Astrocyte (in vitro differentiated cells and primary cell): Measurements from ENCODE around the gene PLXDC2. TPM values are rescaled to one million over a fixed set of nuclear protein-coding genes. Genes with fewer than 3 reads are reported as not detected.

Experiments used
- DNase-seq: peaks from one replicate; pipeline ENCODE4 v3.0.0-alpha.2; 2010; ENCODE audit warnings: low read depth
- FAIRE-seq: peaks from 2 replicates; lab custom pipeline; 2011; peaks lifted over from hg19 to GRCh38; lab: Jason Lieb, UNC
- H2AFZ ChIP-seq: 2 replicates; pipeline ENCODE4 v1.6.0; 2012; ENCODE audit warnings: low read depth, low read length, inconsistent platforms
- H3K27ac ChIP-seq: 2 replicates; pipeline ENCODE4 v1.5.1; 2011; ENCODE audit warnings: low read depth, low read length, inconsistent platforms
- H3K27me3 ChIP-seq: 2 replicates; pipeline ENCODE4 v1.6.0; 2011; ENCODE audit warnings: low read length, inconsistent platforms; ENCODE audit not compliant: insufficient read depth
- H3K36me3 ChIP-seq: 2 replicates; pipeline ENCODE4 v1.5.1; 2011; ENCODE audit warnings: low read length, inconsistent platforms; ENCODE audit not compliant: insufficient read depth
- H3K4me1 ChIP-seq: 2 replicates; pipeline ENCODE4 v1.5.1; 2011; ENCODE audit warnings: low read length, inconsistent platforms; ENCODE audit not compliant: insufficient read depth
- H3K4me2 ChIP-seq: 2 replicates; pipeline ENCODE4 v1.6.0; 2012; ENCODE audit warnings: low read length, inconsistent platforms
- H3K4me3 ChIP-seq: 2 replicates; pipeline ENCODE4 v1.5.1; 2011; ENCODE audit warnings: low read depth, mild to moderate bottlenecking, low read length, inconsistent platforms; ENCODE audit not compliant: insufficient read depth
- H3K79me2 ChIP-seq: 2 replicates; pipeline ENCODE4 v1.6.0; 2012; ENCODE audit warnings: mild to moderate bottlenecking, low read length, inconsistent platforms; ENCODE audit not compliant: insufficient read depth
- H3K9ac ChIP-seq: 2 replicates; pipeline ENCODE4 v1.6.0; 2012; ENCODE audit warnings: mild to moderate bottlenecking, low read length, inconsistent platforms
- H3K9me3 ChIP-seq: 2 replicates; pipeline ENCODE4 v1.5.1; 2012; ENCODE audit warnings: low read depth, mild to moderate bottlenecking, low read length, inconsistent platforms; ENCODE audit not compliant: insufficient read depth
- H4K20me1 ChIP-seq: 2 replicates; pipeline ENCODE4 v1.6.0; 2012; ENCODE audit warnings: low read length, inconsistent platforms; ENCODE audit not compliant: insufficient read depth
- H3K27ac Mint-ChIP-seq: one replicate; pipeline ENCODE4 v1.8.0; 2021; ENCODE audit warnings: mild to moderate bottlenecking, mixed read lengths; ENCODE audit not compliant: unreplicated experiment
- H3K27me3 Mint-ChIP-seq: one replicate; pipeline ENCODE4 v1.8.0; 2021; ENCODE audit warnings: low read depth, mixed read lengths; ENCODE audit not compliant: unreplicated experiment
- H3K36me3 Mint-ChIP-seq: one replicate; pipeline ENCODE4 v1.8.0; 2021; ENCODE audit warnings: low read depth, mixed read lengths; ENCODE audit not compliant: unreplicated experiment
- H3K4me1 Mint-ChIP-seq: one replicate; pipeline ENCODE4 v1.8.0; 2021; ENCODE audit warnings: low read depth, mixed read lengths; ENCODE audit not compliant: unreplicated experiment
- H3K4me3 Mint-ChIP-seq: one replicate; pipeline ENCODE4 v1.8.0; 2021; ENCODE audit warnings: mild to moderate bottlenecking, moderate library complexity, mixed read lengths; ENCODE audit not compliant: unreplicated experiment
- H3K9me3 Mint-ChIP-seq: one replicate; pipeline ENCODE4 v1.8.0; 2021; ENCODE audit warnings: mild to moderate bottlenecking, mixed read lengths; ENCODE audit not compliant: unreplicated experiment
- EZH2 ChIP-seq: IDR thresholded peaks from 2 replicates; pipeline ENCODE4 v1.6.1; 2012; ENCODE audit warnings: mild to moderate bottlenecking, low read length, inconsistent platforms; ENCODE audit not compliant: insufficient read depth
- total RNA-seq: library from RNA; stranded (reverse); gene quantifications from 2 replicates; pipeline ENCODE4 v1.2.1, GENCODE V29; 2021
- TF ChIP-seq, protein P1 (sequence below): IDR thresholded peaks from 2 replicates; pipeline ENCODE4 v1.5.1; 2011; ENCODE audit warnings: low read depth, mild to moderate bottlenecking, inconsistent platforms, low read length, moderate library complexity; ENCODE audit not compliant: insufficient read depth

The PLXDC2 gene
- total RNA-seq, 1 donor from 2014 or later, result 36.1 TPM

DNA sequence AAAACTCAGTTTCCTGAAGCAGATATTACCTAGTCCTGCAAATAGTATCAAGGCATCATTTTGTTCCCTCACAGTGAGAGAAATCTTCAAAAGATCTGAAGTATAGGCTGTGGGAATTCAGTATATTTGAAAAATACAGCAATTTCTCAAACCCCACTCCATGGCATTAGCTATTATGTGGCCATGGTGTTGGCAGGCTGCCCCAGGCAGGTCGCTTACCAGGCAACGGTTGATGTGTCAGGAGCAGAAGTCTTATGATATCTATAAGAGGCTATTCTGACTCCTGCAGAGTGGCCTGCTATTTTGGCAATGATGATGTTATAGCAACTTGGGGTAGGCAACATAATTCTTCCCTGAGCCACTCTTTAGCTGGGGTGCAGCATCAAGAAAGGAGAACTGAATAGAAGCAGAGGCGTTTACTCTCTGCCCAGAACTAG, 187.9 kb downstream of the PLXDC2 start:
- H3K9ac ChIP-seq, result peak overlapping the region; percentile 65
- H3K27ac ChIP-seq, result peak overlapping the region; percentile 82
- no peaks in the 10 kb centered on the region for H3K27me3 Mint-ChIP-seq
- H3K9me3 Mint-ChIP-seq, result no peaks in the 10 kb centered on the region
- H3K79me2 ChIP-seq, result no peaks in the 10 kb centered on the region
- no peak for FAIRE-seq
- no peak overlapping the region for H3K4me3 ChIP-seq
- DNase-seq, result peak; percentile 72
- no peaks in the 10 kb centered on the region for H3K9me3 ChIP-seq
- H3K27me3 ChIP-seq, result no peaks in the 10 kb centered on the region
- H2AFZ ChIP-seq, result no peak overlapping the region
- H3K4me1 ChIP-seq, result peaks cover 10% of the 10 kb centered on the region
- no peak overlapping the region for H3K4me3 Mint-ChIP-seq
- H3K36me3 ChIP-seq, result no peaks in the 10 kb centered on the region
- H3K4me1 Mint-ChIP-seq, result peaks cover 16% of the 10 kb centered on the region
- TF ChIP-seq, protein P1, sequence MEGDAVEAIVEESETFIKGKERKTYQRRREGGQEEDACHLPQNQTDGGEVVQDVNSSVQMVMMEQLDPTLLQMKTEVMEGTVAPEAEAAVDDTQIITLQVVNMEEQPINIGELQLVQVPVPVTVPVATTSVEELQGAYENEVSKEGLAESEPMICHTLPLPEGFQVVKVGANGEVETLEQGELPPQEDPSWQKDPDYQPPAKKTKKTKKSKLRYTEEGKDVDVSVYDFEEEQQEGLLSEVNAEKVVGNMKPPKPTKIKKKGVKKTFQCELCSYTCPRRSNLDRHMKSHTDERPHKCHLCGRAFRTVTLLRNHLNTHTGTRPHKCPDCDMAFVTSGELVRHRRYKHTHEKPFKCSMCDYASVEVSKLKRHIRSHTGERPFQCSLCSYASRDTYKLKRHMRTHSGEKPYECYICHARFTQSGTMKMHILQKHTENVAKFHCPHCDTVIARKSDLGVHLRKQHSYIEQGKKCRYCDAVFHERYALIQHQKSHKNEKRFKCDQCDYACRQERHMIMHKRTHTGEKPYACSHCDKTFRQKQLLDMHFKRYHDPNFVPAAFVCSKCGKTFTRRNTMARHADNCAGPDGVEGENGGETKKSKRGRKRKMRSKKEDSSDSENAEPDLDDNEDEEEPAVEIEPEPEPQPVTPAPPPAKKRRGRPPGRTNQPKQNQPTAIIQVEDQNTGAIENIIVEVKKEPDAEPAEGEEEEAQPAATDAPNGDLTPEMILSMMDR, result no peak
- TF ChIP-seq EZH2, result no peak
- H3K27ac Mint-ChIP-seq, result peak overlapping the region; percentile 60
- H3K36me3 Mint-ChIP-seq, result peaks cover 9% of the 10 kb centered on the region
- no peaks in the 10 kb centered on the region for H4K20me1 ChIP-seq
- peak overlapping the region; percentile 68 for H3K4me2 ChIP-seq

DNA sequence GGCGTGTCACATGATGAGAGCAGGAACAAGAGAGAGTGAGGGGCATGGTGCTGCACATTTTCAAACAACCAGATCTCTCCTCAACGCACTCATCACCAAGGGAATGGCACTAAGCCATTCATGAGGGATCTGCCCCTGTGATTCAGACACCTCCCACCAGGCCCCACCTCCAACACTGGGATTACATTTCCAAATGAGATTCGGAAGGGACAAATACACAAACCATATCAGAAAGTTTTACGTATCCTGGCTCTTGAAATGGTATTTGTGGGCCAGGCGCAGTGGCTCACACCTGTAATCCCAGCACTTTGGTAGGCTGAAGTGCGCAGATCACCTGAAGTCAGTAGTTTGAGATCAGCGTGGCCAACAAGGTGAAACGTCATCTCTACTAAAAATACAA, 189.4 kb downstream of the PLXDC2 start:
- no peaks in the 10 kb centered on the region for H3K79me2 ChIP-seq
- H3K36me3 ChIP-seq, result no peaks in the 10 kb centered on the region
- no peak overlapping the region for H3K4me3 Mint-ChIP-seq
- no peak for DNase-seq
- H3K9me3 ChIP-seq, result no peaks in the 10 kb centered on the region
- TF ChIP-seq, protein P1, result no peak
- TF ChIP-seq EZH2, result no peak
- H3K4me1 ChIP-seq, result peaks cover 10% of the 10 kb centered on the region
- no peaks in the 10 kb centered on the region for H3K27me3 Mint-ChIP-seq
- H3K27ac Mint-ChIP-seq, result no peak overlapping the region
- H3K36me3 Mint-ChIP-seq, result peaks cover 9% of the 10 kb centered on the region
- no peak overlapping the region for H3K27ac ChIP-seq
- FAIRE-seq, result no peak
- no peaks in the 10 kb centered on the region for H3K9me3 Mint-ChIP-seq
- H4K20me1 ChIP-seq, result no peaks in the 10 kb centered on the region
- H3K4me2 ChIP-seq, result no peak overlapping the region
- H3K27me3 ChIP-seq, result no peaks in the 10 kb centered on the region
- peaks cover 16% of the 10 kb centered on the region for H3K4me1 Mint-ChIP-seq
- H2AFZ ChIP-seq, result no peak overlapping the region
- H3K9ac ChIP-seq, result no peak overlapping the region
- H3K4me3 ChIP-seq, result no peak overlapping the region

DNA sequence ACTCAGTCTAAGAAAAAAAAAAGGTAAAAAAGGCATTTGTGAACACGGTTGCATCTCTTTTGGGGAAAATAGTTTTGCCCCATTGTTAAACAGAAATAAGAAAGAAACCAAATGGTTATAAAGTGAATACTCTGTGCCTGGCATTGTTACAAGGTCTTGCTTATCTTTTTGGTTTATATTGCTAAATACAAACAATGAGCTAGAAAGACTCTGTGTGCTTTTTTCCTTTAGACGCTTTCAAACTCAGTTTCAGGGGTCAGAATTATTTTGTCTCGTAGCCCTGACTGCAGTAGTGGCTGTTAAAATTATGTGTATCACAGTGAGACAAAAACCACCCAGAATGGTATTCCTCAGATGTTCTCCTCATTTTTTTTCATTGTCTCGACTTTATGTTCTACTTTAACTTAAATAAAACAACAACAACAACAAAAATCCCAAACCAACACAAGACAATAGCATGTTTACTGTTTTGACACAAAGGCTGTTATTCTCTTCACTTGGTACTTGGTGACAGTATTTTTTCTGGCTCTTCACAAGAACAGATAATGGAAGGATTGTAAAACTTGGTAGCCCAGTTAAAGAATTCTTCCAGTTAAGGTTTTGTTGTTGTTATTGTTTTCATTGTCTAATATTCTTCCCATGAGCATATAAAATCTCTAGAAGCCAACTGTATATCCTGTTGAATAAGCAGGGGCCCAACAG, 190.1 kb downstream of the PLXDC2 start:
- Histone ChIP-seq H3K9me3 (no peaks in the 10 kb centered on the region), H3K27ac (no peak overlapping the region), H3K4me2 (no peak overlapping the region), H3K4me1 (peaks cover 10% of the 10 kb centered on the region), H3K79me2 (no peaks in the 10 kb centered on the region), H3K9ac (no peak overlapping the region), H3K4me3 (no peak overlapping the region), H3K27me3 (no peaks in the 10 kb centered on the region), H4K20me1 (no peaks in the 10 kb centered on the region), H2AFZ (no peak overlapping the region), H3K36me3 (no peaks in the 10 kb centered on the region)
- Mint-ChIP-seq H3K27me3 (no peaks in the 10 kb centered on the region), H3K27ac (no peak overlapping the region), H3K4me3 (no peak overlapping the region), H3K4me1 (peaks cover 16% of the 10 kb centered on the region), H3K36me3 (peaks cover 9% of the 10 kb centered on the region), H3K9me3 (no peaks in the 10 kb centered on the region)
- DNase-seq, result no peak
- no peak for FAIRE-seq
- TF ChIP-seq EZH2, result no peak
- TF ChIP-seq, protein P1, result no peak
